ENCODE results near the gene HAO2. TPM values are rescaled to one million over a fixed set of nuclear protein-coding genes. Genes with fewer than 3 reads are reported as not detected.
"Not testable (repeated sequence)": the region's sequence is repeated elsewhere in the genome, so short reads cannot be mapped to it uniquely, and the experiment has no call there.

The HAO2 gene
- total RNA-seq, 1 donor from 2014 or later, result not detected

GRCh38 chr1:119345398-119345797 is 23.2 kb upstream of the HAO2 start:
- DNase-seq (ENCODE audit: low read depth in 2 of 2), result no peak

GRCh38 chr1:119347858-119348257 is 20.7 kb upstream of the HAO2 start:
- DNase-seq (ENCODE audit: low read depth in 2 of 2), result peak in 1 of 2 donors; percentile 9

- no peak for DNase-seq (ENCODE audit: low read depth in 2 of 2)
Observed at GRCh38 chr1:119348941-119349340, 19.6 kb upstream of the HAO2 start.

- DNase-seq (ENCODE audit: low read depth in 2 of 2), result not testable (repeated sequence)
Observed at GRCh38 chr1:119350866-119351265, 17.7 kb upstream of the HAO2 start.

- no peak for DNase-seq (ENCODE audit: low read depth in 2 of 2)
Observed at GRCh38 chr1:119351997-119352396, 16.6 kb upstream of the HAO2 start.

GRCh38 chr1:119353836-119354235 is 14.7 kb upstream of the HAO2 start:
- no peak for DNase-seq (ENCODE audit: low read depth in 2 of 2)

GRCh38 chr1:119358636-119359035 is 9.9 kb upstream of the HAO2 start:
- DNase-seq (ENCODE audit: low read depth in 2 of 2), result no peak

GRCh38 chr1:119359730-119360129 is 8.9 kb upstream of the HAO2 start:
- no peak for DNase-seq (ENCODE audit: low read depth in 2 of 2)

- no peak for DNase-seq (ENCODE audit: low read depth in 2 of 2)
Observed at GRCh38 chr1:119361205-119361604, 7.4 kb upstream of the HAO2 start.

- no peak for DNase-seq (ENCODE audit: low read depth in 2 of 2)
Observed at GRCh38 chr1:119361620-119362344, 6.8 kb upstream of the HAO2 start.

GRCh38 chr1:119363162-119363561 is 5.4 kb upstream of the HAO2 start:
- no peak for DNase-seq (ENCODE audit: low read depth in 2 of 2)

GRCh38 chr1:119364640-119365039 is 3.9 kb upstream of the HAO2 start:
- DNase-seq (ENCODE audit: low read depth in 2 of 2), result no peak

GRCh38 chr1:119366424-119366823 is 2.2 kb upstream of the HAO2 start:
- DNase-seq (ENCODE audit: low read depth in 2 of 2), result no peak

GRCh38 chr1:119367432-119368124 is 1.0 kb upstream of the HAO2 start:
- DNase-seq (ENCODE audit: low read depth in 2 of 2), result peak; percentile 47 to 56

GRCh38 chr1:119370748-119371147 is 2.2 kb downstream of the HAO2 start:
- no peak for DNase-seq (ENCODE audit: low read depth in 2 of 2)

- DNase-seq (ENCODE audit: low read depth in 2 of 2), result no peak
Observed at GRCh38 chr1:119371815-119372214, 3.2 kb downstream of the HAO2 start.

GRCh38 chr1:119372503-119373086 is 4.0 kb downstream of the HAO2 start:
- peak in 1 of 2 donors; percentile 15 for DNase-seq (ENCODE audit: low read depth in 2 of 2)

- no peak for DNase-seq (ENCODE audit: low read depth in 2 of 2)
Observed at GRCh38 chr1:119373465-119373864, 4.9 kb downstream of the HAO2 start.

- DNase-seq (ENCODE audit: low read depth in 2 of 2), result no peak
Observed at GRCh38 chr1:119374208-119374874, 5.8 kb downstream of the HAO2 start.

GRCh38 chr1:119375366-119375765 is 6.8 kb downstream of the HAO2 start:
- DNase-seq (ENCODE audit: low read depth in 2 of 2), result no peak

- DNase-seq (ENCODE audit: low read depth in 2 of 2), result no peak
Observed at GRCh38 chr1:119376594-119376993, 8.0 kb downstream of the HAO2 start.

GRCh38 chr1:119377594-119377993 is 9.0 kb downstream of the HAO2 start:
- not testable (repeated sequence) for DNase-seq (ENCODE audit: low read depth in 2 of 2)

All from lung microvascular endothelial cell (primary cell).